Measurements from ENCODE around the gene FAM47E.

DNA sequence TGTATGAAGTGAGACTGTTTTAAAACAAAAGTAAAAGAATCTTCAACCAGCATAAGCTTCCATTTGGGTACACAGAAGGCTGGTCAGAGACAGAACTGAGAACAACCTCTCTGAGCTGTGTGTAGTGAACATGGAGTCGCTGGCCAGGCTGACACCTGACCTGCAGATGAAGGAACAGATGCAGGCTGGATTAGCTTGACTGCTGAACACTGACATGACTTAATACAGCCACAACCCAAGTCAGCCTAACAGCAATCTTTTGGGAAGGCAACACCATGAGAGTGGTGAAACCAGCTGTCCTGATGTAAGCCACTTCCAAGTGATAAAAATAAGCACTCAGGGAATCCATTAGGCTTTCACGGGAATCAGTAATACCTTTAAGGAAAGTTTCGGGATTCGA, 48.0 kb upstream of the FAM47E start:
- TF ChIP-seq, protein P1, sequence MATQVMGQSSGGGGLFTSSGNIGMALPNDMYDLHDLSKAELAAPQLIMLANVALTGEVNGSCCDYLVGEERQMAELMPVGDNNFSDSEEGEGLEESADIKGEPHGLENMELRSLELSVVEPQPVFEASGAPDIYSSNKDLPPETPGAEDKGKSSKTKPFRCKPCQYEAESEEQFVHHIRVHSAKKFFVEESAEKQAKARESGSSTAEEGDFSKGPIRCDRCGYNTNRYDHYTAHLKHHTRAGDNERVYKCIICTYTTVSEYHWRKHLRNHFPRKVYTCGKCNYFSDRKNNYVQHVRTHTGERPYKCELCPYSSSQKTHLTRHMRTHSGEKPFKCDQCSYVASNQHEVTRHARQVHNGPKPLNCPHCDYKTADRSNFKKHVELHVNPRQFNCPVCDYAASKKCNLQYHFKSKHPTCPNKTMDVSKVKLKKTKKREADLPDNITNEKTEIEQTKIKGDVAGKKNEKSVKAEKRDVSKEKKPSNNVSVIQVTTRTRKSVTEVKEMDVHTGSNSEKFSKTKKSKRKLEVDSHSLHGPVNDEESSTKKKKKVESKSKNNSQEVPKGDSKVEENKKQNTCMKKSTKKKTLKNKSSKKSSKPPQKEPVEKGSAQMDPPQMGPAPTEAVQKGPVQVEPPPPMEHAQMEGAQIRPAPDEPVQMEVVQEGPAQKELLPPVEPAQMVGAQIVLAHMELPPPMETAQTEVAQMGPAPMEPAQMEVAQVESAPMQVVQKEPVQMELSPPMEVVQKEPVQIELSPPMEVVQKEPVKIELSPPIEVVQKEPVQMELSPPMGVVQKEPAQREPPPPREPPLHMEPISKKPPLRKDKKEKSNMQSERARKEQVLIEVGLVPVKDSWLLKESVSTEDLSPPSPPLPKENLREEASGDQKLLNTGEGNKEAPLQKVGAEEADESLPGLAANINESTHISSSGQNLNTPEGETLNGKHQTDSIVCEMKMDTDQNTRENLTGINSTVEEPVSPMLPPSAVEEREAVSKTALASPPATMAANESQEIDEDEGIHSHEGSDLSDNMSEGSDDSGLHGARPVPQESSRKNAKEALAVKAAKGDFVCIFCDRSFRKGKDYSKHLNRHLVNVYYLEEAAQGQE (IDR thresholded peaks at IDR 0.05; ENCODE audit: borderline replicate concordance): no peak
- TF ChIP-seq, protein P1 (CRISPR knock-in tag; IDR thresholded peaks at IDR 0.05; ENCODE audit: low read depth): no peak
- TF ChIP-seq, protein P2, sequence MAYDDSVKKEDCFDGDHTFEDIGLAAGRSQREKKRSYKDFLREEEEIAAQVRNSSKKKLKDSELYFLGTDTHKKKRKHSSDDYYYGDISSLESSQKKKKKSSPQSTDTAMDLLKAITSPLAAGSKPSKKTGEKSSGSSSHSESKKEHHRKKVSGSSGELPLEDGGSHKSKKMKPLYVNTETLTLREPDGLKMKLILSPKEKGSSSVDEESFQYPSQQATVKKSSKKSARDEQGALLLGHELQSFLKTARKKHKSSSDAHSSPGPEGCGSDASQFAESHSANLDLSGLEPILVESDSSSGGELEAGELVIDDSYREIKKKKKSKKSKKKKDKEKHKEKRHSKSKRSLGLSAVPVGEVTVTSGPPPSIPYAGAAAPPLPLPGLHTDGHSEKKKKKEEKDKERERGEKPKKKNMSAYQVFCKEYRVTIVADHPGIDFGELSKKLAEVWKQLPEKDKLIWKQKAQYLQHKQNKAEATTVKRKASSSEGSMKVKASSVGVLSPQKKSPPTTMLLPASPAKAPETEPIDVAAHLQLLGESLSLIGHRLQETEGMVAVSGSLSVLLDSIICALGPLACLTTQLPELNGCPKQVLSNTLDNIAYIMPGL (CRISPR knock-in tag; IDR thresholded peaks at IDR 0.05): no peak
- TF ChIP-seq, protein P3, sequence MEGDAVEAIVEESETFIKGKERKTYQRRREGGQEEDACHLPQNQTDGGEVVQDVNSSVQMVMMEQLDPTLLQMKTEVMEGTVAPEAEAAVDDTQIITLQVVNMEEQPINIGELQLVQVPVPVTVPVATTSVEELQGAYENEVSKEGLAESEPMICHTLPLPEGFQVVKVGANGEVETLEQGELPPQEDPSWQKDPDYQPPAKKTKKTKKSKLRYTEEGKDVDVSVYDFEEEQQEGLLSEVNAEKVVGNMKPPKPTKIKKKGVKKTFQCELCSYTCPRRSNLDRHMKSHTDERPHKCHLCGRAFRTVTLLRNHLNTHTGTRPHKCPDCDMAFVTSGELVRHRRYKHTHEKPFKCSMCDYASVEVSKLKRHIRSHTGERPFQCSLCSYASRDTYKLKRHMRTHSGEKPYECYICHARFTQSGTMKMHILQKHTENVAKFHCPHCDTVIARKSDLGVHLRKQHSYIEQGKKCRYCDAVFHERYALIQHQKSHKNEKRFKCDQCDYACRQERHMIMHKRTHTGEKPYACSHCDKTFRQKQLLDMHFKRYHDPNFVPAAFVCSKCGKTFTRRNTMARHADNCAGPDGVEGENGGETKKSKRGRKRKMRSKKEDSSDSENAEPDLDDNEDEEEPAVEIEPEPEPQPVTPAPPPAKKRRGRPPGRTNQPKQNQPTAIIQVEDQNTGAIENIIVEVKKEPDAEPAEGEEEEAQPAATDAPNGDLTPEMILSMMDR (IDR thresholded peaks at IDR 0.05 in 2 of 3, conservative IDR thresholded peaks at IDR 0.05 in 1 of 3; ENCODE audit: insufficient read depth in 2 of 3, low read depth in 1 of 3, low read length in 3 of 3): no peak
- TF ChIP-seq RAD51 (IDR thresholded peaks at IDR 0.05; ENCODE audit: borderline replicate concordance, low read depth) (no peak), ZBTB17 (CRISPR knock-in tag; IDR thresholded peaks at IDR 0.05) (no peak), TEAD4 (IDR thresholded peaks at IDR 0.05; ENCODE audit: low read length) (no peak), TEAD4 (CRISPR knock-in tag; IDR thresholded peaks at IDR 0.05; ENCODE audit: borderline replicate concordance) (no peak), ZKSCAN8 (CRISPR knock-in tag; IDR thresholded peaks at IDR 0.05) (no peak), ZNF174 (CRISPR knock-in tag; IDR thresholded peaks at IDR 0.05) (no peak)
- TF ChIP-seq, protein P4, sequence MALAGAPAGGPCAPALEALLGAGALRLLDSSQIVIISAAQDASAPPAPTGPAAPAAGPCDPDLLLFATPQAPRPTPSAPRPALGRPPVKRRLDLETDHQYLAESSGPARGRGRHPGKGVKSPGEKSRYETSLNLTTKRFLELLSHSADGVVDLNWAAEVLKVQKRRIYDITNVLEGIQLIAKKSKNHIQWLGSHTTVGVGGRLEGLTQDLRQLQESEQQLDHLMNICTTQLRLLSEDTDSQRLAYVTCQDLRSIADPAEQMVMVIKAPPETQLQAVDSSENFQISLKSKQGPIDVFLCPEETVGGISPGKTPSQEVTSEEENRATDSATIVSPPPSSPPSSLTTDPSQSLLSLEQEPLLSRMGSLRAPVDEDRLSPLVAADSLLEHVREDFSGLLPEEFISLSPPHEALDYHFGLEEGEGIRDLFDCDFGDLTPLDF (CRISPR knock-in tag; IDR thresholded peaks at IDR 0.05): no peak
- TF ChIP-seq, protein P5, sequence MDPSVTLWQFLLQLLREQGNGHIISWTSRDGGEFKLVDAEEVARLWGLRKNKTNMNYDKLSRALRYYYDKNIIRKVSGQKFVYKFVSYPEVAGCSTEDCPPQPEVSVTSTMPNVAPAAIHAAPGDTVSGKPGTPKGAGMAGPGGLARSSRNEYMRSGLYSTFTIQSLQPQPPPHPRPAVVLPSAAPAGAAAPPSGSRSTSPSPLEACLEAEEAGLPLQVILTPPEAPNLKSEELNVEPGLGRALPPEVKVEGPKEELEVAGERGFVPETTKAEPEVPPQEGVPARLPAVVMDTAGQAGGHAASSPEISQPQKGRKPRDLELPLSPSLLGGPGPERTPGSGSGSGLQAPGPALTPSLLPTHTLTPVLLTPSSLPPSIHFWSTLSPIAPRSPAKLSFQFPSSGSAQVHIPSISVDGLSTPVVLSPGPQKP (CRISPR knock-in tag; IDR thresholded peaks at IDR 0.05): no peak
